Activated CD8-positive, alpha-beta memory T cell treated with anti-CD3 and anti-CD28 coated beads, Interleukin-2, amount 50 U/mL, for 24 hours (primary cell): ENCODE measurements around the gene KRTAP12-4.
"Not testable (repeated sequence)": the region's sequence is repeated elsewhere in the genome, so short reads cannot be mapped to it uniquely, and the experiment has no call there.

Experiments used
- DNase-seq: peaks from one replicate; pipeline ENCODE4 v3.0.0-alpha.2; 2020; ENCODE audit errors: extremely low read depth

The KRTAP12-4 gene

DNA sequence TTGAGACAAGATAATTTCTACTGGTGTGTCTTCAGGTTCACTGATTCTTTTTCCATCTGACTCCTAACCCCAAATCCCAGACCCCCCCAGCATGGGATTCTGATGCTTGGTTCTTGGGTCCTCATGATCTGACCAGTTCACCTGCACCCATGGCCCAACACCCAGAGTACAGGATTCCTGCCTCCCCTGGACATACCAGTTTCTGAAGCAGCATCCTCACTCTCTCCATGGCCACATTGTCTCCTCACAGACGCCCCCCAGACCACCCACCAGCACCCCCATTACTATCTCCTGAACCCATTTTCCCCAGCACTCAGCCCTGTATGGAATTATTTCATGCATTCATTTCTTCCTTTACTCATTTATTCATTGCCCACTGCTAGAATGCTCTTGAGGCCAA lies 2.4 kb upstream of the KRTAP12-4 start:
- no peak for DNase-seq

DNA sequence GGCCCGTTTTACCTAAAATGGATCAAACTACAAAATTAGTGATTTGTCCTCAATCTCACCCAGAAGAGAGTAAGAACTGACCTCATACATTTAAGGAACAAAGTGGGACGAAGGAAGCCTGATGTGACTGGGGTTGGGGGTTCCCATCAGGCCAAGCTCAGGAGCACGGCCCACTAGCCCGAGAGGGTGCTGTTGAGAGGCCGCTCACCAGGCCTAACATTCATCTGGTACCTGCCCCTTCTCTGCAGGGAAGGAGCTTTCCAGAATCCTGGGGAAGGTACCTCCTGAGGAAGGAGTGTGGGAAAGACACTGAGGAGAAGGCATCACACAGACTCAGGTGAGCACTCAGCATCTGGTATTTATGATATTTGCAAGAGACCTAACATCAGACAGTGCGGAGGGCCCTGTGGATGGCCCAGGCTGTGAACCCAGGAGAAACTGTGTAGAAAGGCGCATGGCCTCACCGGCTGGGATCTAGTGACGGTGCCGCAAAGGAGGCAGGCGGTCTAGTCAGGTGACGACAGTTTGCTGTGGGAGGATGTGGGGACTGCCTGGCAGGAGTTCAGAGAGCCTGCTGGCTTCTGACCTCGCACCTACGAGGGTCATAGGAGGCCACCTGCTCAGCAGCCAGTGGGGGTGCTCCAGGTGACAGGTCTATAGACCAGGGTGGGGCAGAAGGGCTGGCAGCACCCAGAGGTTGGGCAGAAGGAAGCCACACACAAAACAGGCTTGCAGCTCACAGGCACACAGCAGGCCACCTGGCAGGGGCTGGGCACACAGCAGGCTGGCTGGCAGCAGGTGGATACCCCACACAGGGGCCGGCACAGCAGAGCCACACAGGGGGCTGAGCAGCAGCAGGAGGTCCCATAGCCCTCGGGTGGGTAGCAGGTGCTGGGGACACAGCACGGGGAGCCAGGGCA lies 543 bp downstream of the KRTAP12-4 start:
- DNase-seq: no peak

DNA sequence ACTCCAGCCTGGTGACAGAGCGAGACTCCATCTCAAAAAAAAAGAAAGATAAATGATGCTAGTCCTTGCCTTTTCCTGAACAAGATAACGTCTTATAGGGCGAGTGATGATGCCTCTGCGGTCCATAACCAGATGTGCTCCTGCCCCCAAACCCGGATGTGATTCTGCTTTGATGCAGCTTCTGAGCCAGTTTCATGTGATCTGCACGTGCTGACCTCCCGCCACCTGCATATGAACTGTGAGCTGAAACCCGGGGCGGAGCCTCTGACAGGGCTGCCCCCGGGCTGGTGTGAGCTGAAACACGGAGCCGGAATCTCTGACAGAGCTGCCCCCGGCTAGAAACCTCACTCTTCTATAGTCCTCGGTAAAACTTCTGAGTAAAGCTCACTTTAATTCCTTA lies 1.3 kb downstream of the KRTAP12-4 start:
- DNase-seq: no peak

DNA sequence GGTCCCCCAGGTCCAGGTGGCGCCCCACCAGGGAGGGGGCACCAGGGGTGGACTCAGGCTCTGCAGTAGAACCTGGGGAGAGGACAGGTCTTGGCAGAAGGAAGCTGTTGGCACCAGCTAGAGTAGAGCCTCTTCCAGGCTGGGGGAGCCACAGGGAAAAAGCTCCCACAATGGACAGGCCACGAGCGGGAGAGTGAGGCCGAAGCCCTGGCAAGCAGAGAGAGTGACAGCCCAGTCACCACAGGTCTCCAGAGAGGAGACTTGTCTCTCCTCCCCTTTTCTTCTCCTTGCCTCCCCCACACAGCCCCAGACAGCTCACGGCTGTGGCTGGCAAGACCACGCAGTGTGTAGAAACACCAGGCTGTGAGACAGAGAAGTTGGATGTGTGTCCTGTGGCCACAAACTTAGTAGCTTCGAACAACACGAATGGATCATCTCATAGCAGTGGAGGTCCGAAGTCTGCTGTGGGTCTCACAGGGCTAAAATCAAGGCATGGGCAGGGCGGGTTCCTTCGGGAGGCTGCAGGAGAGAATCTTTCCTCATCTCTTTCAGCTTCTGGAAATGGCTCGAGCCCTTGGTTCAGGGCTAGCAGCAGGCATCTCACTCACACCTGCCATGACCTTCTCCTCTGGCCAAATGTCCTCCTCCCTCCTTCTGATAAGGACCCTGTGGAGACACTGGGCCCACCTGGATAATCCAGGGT lies 3.3 kb downstream of the KRTAP12-4 start:
- DNase-seq: no peak

DNA sequence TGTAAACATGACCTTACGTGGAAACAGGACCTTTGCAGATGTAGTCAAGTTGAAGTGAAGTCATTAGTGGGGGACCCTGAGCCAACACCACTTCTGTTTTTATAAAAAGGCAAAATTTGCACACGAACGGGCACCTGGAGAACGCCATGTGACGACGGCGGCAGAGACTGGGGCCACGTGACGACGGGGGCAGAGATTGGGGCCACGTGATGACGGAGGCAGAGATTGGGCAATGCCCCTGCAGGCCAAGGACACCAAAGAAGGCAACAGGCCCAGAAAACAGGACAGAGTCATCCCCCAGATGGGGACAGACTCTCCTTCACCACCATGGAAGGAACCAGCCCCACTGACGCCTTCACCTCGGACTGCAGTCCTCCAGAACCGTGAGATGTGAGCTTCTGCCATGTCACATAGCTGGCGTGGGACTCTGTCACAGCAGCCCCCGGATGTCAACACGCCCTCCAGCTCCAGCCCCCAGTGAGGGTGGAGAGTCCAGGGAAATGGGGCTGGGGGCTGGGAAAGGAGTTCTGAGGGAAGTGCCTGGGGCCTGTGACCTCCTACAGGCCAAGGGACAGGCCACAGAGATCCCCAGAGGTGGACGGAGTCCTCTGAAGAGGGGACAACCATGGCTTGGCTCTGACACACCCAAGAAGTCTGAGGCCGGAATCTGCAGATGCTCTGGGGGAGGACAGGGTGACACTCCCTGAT lies 4.0 kb downstream of the KRTAP12-4 start:
- no peak for DNase-seq

DNA sequence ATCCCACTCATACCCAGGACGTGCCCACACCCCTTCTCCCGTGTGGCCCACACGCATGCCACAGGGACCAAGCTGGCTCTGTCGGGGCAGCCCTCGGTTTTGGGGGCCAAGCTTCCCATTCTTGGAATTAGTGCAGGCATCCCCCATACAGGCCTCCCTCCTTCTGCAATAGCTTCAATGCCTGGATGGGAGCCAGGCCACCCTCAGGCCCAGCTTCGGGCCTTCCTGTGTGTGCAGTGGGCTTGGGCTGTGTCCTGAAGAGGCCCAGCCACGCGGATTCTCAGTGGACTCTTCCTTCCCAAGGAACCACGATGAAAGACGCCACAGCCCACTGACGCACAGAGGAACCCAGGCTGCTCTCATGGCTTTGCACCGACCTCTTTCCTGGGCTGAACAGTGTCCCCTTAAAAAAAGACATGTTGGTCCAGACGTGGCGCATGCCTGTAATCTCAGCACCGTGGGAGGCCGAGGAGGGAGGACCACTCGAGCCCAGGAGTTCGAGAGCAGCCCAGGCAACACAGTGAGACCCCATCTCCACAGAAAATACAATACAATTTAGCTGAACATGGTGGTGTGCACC lies 4.8 kb downstream of the KRTAP12-4 start:
- no peak for DNase-seq

DNA sequence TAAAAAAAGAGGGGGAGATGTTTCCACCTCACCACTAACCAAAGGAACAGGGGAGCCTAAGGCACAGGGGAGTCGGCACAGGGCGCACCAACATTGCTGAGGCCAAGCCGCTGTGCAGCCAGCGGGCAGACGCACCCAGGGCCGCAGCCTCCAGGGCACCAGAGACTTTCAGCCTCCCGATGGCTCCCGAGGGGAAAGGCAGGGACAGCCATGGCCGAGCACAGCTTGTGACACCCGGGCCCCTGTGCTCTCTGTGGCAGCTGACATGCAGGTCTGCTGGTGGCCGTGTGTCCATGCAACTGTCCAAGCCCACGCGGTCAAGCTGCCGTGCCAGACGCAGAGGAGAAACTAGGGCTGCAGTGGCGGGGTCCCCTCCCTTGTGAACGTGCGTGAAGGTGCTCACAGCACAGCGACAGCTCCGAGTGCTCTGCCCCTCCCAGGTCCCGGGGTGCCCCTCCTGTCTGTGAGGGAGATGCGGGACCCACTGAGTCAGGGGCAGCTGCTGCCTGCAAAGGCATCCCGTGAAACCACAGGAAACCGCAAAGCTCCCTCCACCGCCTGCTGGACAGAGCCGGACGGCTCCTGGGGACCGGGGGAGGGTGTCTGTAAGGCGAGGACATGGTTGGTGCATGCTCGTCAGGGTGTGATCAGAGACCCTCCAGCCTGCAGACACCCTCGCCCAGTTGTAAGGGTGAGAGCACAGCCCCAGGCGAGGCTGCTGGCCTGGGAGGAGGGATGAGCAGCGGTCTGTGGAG lies 5.7 kb downstream of the KRTAP12-4 start:
- no peak for DNase-seq

DNA sequence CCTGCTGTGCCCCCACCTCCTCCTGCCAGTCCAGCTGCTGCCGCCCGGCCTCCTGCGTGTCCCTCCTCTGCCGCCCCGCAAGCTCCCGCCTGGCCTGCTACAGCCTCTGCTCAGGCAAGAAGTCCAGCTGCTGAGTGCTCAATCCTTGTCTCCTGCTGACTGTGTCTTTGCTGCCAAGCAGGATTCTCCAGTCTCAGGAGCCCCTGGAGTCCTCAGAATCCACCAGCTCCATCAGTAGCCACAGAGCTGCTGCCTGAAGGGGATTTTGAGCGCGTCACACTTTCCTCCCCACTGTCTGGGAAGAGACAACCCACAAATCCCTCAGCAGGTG lies 7.3 kb downstream of the KRTAP12-4 start:
- DNase-seq: no peak

DNA sequence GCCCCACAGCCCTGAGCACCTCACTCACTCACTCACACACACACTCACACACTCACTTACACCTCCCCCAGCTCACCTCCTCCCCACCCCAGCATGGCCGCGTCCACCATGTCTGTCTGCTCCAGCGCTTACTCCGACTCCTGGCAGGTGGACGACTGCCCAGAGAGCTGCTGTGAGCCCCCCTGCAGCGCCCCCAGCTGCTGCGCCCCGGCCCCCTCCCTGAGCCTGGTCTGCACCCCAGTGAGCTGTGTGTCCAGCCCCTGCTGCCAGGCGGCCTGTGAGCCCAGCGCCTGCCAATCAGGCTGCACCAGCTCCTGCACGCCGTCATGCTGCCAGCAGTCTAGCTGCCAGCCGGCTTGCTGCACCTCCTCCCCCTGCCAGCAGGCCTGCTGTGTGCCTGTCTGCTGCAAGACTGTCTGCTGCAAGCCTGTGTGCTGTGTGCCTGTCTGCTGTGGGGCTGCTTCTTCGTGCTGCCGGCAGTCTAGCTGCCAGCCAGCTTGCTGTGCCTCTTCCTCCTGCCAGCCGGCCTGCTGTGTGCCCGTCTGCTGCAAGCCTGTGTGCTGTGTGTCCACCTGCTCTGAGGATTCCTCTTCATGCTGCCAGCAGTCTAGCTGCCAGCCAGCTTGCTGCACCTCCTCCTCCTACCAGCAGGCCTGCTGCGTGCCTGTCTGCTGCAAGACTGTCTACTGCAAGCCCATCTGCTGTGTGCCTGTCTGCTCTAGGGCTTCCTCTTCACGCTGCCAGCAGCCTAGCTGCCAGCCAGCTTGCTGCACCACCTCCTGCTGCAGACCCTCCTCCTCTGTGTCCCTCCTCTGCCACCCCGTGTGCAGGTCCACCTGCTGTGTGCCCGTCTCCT lies 7.9 kb downstream of the KRTAP12-4 start, which contains the start of gene KRTAP10-11:
Gene KRTAP10-11 (plus strand): TSS at position 49 of the 856 bp plus-strand sequence. CDS start 45 bp downstream, at position 94.
- not testable (repeated sequence) for DNase-seq

DNA sequence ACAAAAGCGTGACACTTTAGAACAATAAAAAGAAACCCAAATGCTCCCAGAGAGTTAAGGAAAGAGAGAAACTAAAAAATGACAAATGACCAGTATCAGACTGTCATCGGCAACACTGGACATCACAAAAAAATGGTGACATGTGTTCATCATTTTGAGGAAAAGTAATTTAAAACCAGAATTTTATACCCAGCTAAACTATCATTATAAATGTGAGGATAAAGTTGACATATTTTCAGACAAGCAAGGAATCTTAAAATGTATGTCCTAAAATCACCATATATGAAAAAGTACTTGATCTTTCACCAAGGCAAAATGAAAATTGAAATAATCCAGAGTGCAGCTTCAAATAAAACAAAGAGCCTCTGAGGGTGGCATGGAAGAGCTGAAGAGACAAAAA lies 9.6 kb downstream of the KRTAP12-4 start:
- DNase-seq: no peak

DNA sequence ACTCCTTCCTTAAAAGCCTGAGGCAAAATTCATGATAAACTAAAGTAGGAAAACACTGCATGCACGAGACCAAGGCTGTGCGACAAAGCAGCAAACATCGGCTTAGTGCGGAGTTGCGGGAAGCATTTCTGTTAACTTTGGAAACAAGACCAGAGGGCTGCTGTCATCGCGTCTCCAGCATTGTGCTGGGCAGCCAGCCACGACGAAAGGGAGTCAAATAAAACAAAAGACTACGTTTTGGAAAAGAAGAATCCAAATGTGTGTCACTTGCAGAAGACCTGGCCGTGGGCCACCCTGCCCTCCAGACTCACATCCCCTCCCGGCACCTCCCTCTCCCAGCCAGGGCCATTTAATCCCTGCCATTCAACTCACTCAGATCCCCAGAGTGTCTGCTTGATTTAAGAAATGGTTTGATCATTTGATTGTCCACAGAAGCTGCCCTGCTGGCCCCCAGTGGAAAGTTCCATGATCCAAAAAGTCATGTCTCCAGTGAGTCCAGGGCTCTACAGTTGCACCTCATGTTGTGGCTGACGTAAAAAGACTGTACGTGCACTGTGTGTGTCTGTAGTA lies 10.6 kb downstream of the KRTAP12-4 start:
- DNase-seq: no peak

DNA sequence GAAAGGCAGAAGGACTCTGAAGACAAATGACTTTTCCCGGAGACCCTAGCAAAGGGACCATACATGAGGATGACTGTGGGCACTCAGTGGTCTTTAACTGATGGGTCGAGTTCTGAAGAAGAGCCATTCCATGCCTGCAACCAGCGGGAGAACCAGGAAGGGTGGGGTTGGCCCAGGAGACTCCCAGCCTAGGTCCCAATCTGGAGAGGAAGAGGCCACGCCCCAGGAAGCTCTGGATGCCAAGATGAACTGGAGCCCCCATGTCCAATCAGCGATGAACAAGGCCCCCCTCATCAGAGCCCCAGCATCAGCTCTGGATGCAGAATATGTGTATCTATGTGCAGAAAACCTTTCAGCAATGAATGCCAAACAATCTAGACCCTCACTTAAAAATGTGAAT lies 13.7 kb downstream of the KRTAP12-4 start:
- DNase-seq: no peak

DNA sequence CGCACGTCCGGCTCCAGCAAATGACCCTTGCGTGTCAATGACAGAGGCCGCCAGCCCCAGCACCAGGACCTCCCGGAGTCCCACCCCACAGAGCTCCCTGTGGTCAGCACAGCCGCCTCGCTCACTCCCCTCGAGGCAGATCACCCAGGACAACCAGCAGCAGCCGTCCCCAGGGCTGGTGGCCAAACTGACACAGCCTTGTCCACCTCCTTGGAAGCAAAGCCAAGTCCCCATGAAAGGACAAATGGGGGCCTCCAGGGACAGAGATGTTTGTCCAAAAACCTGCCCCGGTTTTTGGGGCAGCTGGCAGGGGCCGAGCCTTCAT lies 15.2 kb downstream of the KRTAP12-4 start:
- no peak for DNase-seq

DNA sequence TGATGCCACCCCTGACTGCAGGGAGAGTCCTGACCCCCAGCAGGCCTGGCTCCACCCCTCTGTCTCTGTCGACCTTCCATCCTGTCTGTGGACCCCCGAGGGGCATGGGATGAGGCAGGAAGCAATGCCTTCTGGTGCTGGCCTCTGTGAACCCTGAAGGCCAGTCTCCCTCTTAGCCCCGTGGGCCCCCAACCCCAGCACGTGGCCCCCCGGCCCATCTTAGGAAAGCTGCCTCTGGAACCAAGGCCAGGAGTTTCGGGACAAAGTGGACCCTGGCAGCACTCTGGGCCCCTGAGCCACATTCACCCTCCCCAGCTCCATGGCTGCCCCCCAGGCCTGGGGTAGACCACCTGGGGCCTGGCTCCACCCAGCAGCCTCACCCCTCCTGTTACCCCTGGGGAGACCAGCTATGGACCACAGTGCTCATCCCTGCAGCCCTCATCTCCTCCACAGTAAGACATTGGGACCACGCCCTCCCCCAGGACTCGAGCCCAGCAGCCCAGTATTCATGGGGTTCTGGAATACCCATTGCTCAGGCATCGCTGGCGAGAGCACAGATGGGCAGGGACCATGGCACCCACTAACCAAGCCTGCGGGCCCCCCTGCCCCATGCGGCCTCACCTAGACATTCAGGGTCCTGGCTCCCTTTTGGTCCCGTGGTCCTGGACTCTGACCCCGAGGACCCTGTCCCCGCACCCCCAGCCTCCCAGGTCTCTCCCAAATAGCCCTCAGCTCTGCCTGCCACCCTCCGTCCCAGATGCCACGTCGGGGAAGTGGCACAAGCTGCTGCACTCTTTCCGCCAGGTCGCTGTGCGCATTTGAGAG lies 15.7 kb downstream of the KRTAP12-4 start:
- DNase-seq: not testable (repeated sequence)

DNA sequence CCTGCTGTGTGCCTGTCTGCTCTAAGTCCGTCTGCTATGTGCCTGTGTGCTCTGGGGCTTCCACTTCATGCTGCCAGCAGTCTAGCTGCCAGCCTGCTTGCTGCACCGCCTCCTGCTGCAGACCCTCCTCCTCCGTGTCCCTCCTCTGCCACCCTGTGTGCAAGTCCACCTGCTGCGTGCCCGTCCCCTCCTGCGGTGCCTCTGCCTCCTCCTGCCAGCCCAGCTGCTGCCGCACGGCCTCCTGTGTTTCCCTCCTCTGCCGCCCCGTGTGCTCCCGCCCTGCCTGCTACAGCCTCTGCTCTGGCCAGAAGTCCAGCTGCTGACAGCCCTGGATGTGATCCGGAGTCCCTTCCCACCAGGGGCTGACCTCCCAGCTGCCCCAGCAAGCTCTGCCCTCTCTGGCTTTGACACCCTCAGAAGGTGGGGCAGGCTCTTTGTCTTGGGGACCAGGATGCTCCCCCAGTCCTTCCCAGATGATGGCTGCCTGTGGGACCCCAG lies 16.6 kb downstream of the KRTAP12-4 start:
- DNase-seq: not testable (repeated sequence)

DNA sequence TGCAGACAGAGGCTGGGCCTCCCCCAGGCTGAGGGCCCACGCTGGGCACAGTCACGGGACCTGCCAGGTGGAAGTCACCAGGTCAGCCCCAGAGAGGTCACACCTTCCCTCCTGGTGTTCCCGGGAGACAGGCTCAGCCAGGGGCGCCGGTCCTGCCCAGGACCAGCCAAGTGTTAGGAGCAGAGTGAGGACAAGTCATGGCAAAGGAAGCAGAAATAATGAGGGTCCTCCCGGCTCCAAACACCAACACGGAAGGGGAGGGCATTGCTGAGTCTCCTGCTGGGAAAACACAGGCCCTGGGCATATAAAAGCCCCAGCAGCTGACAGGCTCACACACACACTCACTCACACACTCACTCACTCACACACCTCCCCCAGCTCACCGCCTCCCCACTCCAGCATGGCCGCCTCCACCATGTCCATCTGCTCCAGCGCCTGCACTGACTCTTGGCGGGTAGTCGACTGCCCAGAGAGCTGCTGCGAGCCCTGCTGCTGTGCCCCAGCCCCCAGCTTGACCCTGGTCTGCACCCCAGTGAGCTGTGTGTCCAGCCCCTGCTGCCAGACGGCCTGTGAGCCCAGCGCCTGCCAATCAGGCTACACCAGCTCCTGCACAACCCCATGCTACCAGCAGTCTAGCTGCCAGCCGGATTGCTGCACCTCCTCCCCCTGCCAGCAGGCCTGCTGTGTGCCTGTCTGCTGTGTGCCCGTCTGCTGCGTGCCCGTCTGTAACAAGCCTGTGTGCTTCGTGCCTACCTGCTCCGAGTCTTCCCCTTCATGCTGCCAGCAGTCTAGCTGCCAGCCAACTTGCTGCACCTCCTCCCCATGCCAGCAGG lies 17.2 kb downstream of the KRTAP12-4 start, which contains the start of gene KRTAP10-10:
Gene KRTAP10-10 (plus strand): TSS at position 339 of the 833 bp plus-strand sequence. CDS start 62 bp downstream, at position 401.
- DNase-seq: no peak

DNA sequence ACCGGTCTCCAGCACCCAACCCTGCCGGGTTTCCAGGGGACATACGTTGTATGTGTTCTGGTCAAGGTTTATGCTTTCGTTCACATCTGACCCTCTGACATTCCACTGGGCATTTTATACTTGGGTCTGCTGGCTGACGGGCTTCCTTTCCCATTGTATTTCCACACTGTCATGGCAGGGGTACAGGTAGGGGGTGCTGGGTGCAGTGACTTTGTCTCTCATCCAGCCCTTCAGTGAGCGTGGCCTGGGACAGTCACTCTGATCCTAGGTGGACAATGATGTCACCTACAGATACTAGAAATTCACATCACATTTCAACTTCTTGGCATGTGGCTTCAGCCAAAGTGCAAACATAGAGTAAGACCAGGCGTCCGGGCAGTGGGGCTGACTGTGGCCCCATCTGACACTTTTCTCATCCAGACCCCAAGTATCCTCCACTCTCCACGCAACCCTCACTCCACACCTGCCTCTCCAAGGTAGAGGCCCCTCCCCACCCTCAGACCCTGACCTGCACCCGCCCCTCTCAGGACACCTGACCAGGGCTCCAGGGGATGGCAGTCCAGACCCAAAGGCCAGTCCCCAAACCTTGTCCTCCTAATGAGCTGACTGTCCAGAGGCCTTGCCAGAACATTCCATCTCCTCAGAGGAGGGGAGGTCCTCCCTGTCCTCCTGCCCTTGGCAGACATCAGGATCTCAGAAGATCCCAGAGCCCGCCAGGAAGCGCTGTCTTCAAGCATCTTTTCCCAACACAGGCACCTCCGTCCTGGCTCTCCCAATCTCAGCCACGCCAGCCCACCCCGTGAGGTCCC lies 18.0 kb downstream of the KRTAP12-4 start:
- no peak for DNase-seq
